HCEC 1CT (cell line): ENCODE results near the gene PANX1.

Experiments used
- DNase-seq: peaks from one replicate; pipeline ENCODE4 v3.0.0-alpha.2; 2017

Gene PANX1

GRCh38 chr11:94186342-94187203 is 57.9 kb downstream of the PANX1 start:
- DNase-seq: no peak

DNA sequence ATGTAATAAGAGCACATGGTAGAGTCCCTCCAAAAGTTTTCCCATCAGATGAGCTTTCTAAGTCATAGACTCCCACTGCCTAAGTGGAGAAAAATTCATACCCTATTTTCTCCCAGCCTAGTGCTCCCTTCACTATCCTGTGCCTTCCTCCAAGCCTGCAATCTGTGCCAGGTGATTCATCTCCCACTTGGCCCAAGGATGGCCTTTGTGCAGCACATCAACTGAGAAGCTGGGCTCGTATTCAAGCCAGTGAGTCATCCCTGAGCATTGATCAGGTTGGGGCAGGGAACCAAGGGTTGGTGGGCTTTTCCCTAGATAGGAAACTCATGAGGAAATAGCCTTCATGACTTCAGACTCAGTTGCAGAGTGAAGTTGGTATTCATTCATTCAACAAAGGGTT is 64.6 kb downstream of the PANX1 start:
- peak; percentile 82 for DNase-seq

DNA sequence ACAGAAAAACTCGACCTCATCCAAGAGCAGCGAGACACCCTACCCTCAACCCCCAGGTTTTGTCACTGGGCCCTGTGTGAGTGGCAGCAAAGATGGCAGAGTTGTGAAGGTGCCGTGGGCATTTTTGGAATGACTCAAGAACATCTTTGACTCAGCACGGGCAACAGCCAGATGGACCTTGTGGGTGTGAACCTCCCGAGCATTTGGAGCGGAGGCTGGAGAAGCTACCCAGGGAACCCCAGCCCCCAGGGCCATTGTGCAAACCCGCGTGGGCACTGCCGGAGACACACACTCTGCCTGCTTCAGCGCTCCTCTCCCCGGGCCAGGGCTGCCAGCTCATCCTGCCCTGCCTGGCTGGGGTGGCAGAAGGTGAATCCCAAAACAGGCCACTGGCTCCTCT is 66.1 kb downstream of the PANX1 start:
- no peak for DNase-seq

DNA sequence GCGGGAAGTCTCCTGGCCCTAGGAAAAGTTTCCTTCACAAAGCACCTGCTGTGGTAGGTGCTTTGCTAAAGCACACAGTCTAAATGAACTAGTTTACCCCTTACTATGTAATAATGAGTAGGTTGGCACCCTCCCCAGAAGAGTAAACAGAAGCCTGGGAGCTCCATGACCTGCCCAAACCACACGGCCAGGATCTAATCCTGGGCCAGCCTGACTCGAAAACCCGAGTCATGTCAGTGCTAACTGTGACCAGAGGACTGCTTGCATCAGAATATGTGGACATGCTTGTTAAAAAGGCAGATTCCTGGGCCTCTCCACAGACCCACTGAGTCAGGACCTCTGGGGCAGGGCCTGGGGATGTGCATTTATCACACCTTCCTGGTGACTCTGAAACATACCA is 67.7 kb downstream of the PANX1 start:
- DNase-seq: peak; percentile 17

DNA sequence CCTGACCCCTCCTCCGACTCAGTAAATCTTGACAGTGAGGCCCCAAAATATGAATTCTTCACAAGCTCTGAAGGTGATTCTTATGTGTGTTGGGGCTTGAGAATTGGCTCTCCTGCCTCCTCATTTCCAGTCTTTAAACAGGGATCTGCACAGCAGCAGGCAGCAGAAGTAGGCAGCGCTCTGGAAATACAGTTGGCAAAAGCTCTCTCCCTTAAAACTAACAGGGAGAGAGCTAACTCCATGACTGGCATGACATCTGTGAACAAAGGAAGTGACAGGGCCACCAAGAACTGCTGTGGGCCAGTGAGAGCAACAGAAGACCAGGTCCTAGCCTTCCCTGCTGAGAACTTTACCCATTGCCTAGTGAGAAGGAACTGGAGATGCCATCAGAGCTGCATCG is 70.1 kb downstream of the PANX1 start:
- no peak for DNase-seq

DNA sequence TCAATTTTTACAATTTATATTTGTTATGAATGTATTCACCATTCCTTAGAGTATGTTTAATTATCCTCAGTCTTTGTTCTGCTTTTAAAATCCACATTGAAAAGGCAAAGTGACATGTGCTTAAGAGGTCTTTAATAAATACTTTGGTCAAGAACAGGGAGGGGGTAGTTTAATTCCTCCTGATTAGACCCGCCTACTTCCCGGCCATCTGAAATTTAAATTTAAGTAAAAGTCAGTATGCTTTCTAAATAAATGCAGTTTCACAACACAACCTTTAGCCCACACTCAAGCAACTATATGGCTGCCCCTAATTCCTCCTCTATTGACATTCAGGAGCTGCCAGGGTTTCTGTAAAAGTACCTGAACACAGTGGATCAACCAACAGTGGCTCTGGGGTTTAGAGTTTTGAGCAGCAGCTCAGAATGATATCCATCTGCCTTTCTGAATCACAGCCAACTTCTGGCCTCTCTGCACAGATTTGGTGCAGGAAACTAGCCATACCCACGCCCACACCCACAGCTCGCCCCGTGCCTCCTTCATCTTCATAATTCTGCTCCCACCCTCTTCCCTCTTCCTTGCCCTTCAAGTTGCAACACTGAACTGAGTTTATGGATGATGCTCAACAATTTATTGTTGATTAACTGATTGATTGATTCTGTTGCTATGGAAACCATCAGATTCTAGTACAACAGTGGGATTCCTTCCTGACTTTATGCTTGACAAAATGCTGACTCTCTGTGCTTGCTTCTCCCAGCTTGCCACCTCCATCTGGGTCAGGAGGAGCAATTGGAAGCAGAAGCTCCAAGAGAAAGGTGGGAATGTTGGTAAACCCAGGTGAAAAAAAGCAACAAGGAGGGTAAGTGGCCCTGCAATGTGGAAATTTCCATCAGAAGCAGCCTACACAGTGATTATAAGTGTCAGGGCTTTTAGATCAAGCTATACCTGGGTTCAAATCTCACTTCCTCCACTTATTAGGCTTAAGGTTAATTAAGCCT is 70.8 kb downstream of the PANX1 start:
- no peak for DNase-seq

GRCh38 chr11:94201004-94201465 is 72.4 kb downstream of the PANX1 start:
- DNase-seq: peak; percentile 82

- no peak for DNase-seq
Observed at GRCh38 chr11:94203070-94203469, 74.4 kb downstream of the PANX1 start.

DNA sequence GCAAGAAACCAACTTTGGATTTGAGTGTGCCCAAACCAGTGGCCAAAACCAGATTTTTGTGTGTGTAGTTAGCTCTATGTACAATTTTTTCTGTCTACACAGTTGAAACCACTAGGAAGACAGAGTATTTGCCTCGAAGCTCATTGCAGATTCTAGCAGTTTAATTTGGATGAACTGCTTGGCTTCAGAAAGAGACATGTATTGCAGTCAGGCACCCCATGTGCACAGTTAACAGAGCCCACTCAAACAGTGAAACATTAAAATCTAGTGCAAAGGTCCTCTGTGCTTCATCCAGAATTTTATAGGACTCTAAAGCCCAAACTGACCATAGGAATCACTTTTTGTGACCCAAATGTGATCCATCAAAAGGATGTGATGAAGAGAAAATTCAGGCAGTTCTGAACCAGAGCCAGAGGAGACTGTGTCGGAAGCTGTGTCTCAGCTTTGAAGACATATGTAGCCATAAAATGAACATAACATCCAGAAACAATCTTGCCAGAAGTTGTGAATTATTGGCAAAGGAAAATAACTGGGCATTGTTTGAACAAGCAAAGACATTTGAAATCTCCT is 82.7 kb downstream of the PANX1 start:
- no peak for DNase-seq

- DNase-seq: no peak
Observed at GRCh38 chr11:94212898-94213297, 84.3 kb downstream of the PANX1 start.

- no peak for DNase-seq
Observed at GRCh38 chr11:94217705-94218104, 89.1 kb downstream of the PANX1 start.

DNA sequence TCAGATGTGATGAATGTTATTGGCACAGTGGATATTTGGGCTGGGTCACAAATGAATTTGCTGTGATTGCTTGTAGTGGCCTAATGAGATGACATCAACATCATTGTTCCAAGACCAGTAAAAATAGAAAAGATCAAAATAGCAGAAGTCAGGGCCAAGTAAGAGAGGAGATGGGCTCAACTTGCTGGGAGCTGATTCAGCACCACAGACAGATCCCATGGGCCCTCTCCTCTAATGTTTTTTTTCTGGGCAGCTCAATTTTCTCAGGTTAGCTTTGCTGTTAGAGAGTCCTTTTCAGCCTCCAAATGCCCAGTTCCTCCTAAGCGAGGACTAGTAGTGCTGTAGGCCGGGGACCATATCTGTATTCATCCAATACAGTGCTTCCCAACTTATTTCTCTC is 89.7 kb downstream of the PANX1 start:
- DNase-seq: no peak

- DNase-seq: no peak
Observed at GRCh38 chr11:94219771-94220170, 91.1 kb downstream of the PANX1 start.

DNA sequence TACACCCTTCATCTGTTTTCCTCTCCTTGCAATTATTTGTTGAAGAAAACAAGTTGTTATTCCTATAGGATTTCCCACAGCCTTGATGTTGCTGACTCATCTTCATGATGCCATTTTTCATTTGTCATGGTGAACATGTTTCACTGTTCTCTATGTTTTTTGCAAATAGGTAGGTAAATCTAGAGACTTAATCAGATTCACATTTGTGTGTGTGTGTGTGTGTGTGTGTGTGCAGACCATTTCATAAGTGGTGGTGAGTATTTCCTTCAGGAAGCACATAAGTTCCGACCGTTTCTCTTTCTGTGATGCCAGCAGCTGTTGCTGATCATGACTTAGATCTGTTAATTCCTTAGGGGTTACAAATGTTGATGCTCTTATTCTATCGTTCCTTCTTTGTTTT is 95.4 kb downstream of the PANX1 start:
- no peak for DNase-seq
